GM15510 (cell line): Measurements from ENCODE around the gene CCL13.

Source experiments
- POLR2A ChIP-seq: IDR thresholded peaks from 3 replicates; pipeline ENCODE4 v1.6.1; 2011; ENCODE audit warnings: borderline replicate concordance; ENCODE audit not compliant: insufficient read length; ENCODE audit errors: extremely low read depth

The CCL13 gene

GRCh38 chr17:34356194-34356593, at the start of gene CCL13:
Gene CCL13, plus strand, starts transcription at chr17:34356480. Its CDS starts 47 bp downstream, at chr17:34356527.
- TF ChIP-seq POLR2A: no peak

- TF ChIP-seq POLR2A: no peak
These were observed 49.2 kb upstream of the CCL13 start for GRCh38 chr17:34307110-34307509.

- TF ChIP-seq POLR2A: no peak
These were observed 47.9 kb upstream of the CCL13 start for GRCh38 chr17:34308371-34308770.

GRCh38 chr17:34311291-34311690, 45.0 kb upstream of the CCL13 start:
- TF ChIP-seq POLR2A: no peak

- TF ChIP-seq POLR2A: no peak
These were observed 44.2 kb upstream of the CCL13 start for GRCh38 chr17:34312080-34312479.

- TF ChIP-seq POLR2A: no peak
These were observed 43.1 kb upstream of the CCL13 start for GRCh38 chr17:34313164-34313563.

- no peak for TF ChIP-seq POLR2A
These were observed 42.0 kb upstream of the CCL13 start for GRCh38 chr17:34314279-34314678.

- no peak for TF ChIP-seq POLR2A
These were observed 37.8 kb upstream of the CCL13 start for GRCh38 chr17:34318474-34318873.

GRCh38 chr17:34319039-34319483, 37.2 kb upstream of the CCL13 start, which contains the start of gene CCL8:
Gene CCL8, plus strand, starts transcription at chr17:34319435. Its CDS starts 67 bp downstream, at chr17:34319502.
- TF ChIP-seq POLR2A: no peak

- TF ChIP-seq POLR2A: no peak
These were observed 34.3 kb upstream of the CCL13 start for GRCh38 chr17:34321964-34322363.

- TF ChIP-seq POLR2A: no peak
These were observed 18.6 kb upstream of the CCL13 start for GRCh38 chr17:34337701-34338100.

- no peak for TF ChIP-seq POLR2A
These were observed 17.0 kb upstream of the CCL13 start for GRCh38 chr17:34339138-34339770.

GRCh38 chr17:34341916-34342315, 14.4 kb upstream of the CCL13 start:
- TF ChIP-seq POLR2A: no peak

GRCh38 chr17:34347063-34347462, 9.2 kb upstream of the CCL13 start:
- no peak for TF ChIP-seq POLR2A

GRCh38 chr17:34349751-34350150, 6.5 kb upstream of the CCL13 start:
- no peak for TF ChIP-seq POLR2A

- TF ChIP-seq POLR2A: no peak
These were observed 5.2 kb upstream of the CCL13 start for GRCh38 chr17:34351096-34351495.
